ENCODE data around the gene GTF3C4.

GRCh38 chr9:132729235-132729890 is 59.1 kb downstream of the GTF3C4 start:
- TF ChIP-seq CTCF (IDR thresholded peaks at IDR 0.05) (no peak), POLR2A (IDR thresholded peaks at IDR 0.05) (no peak)

All from adrenal gland (tissue), 5 donors.